Fibroblast of peridontal ligament (primary cell): ENCODE results near the gene CROT.

Source experiments
- DNase-seq: peaks from one replicate; pipeline ENCODE4 v3.0.0-alpha.2; 2010; ENCODE audit errors: extremely low read depth

CROT gene

GRCh38 chr7:87342231-87342630 is 3.2 kb upstream of the CROT start:
- DNase-seq, result no peak

- DNase-seq, result peak; percentile 18
Observed at GRCh38 chr7:87344446-87344845, 1.0 kb upstream of the CROT start.

GRCh38 chr7:87345962-87346371 is 503 bp downstream of the CROT start:
- peak; percentile 11 for DNase-seq

GRCh38 chr7:87347207-87347606 is 1.7 kb downstream of the CROT start:
- no peak for DNase-seq

- DNase-seq, result no peak
Observed at GRCh38 chr7:87347664-87348063, 2.2 kb downstream of the CROT start.

GRCh38 chr7:87354749-87355148 is 9.3 kb downstream of the CROT start:
- DNase-seq, result no peak

- no peak for DNase-seq
Observed at GRCh38 chr7:87356448-87356847, 11.0 kb downstream of the CROT start.

- DNase-seq, result peak; percentile 29
Observed at GRCh38 chr7:87359366-87359765, 13.9 kb downstream of the CROT start.

- DNase-seq, result no peak
Observed at GRCh38 chr7:87361320-87361719, 15.9 kb downstream of the CROT start.

- DNase-seq, result no peak
Observed at GRCh38 chr7:87363342-87363741, 17.9 kb downstream of the CROT start.

GRCh38 chr7:87364246-87364645 is 18.8 kb downstream of the CROT start:
- DNase-seq, result no peak

GRCh38 chr7:87369216-87369615 is 23.8 kb downstream of the CROT start:
- DNase-seq, result no peak

- peak; percentile 67 for DNase-seq
Observed at GRCh38 chr7:87370660-87371180, 25.3 kb downstream of the CROT start.

- DNase-seq, result peak; percentile 13
Observed at GRCh38 chr7:87375662-87376435, 30.4 kb downstream of the CROT start.

- DNase-seq, result no peak
Observed at GRCh38 chr7:87380905-87381304, 35.4 kb downstream of the CROT start.

GRCh38 chr7:87391020-87391701 is 45.7 kb downstream of the CROT start:
- DNase-seq, result no peak

- DNase-seq, result no peak
Observed at GRCh38 chr7:87395442-87396020, 50.1 kb downstream of the CROT start.

GRCh38 chr7:87398446-87398845 is 53.0 kb downstream of the CROT start:
- DNase-seq, result peak; percentile 44

- no peak for DNase-seq
Observed at GRCh38 chr7:87404674-87405073, 59.2 kb downstream of the CROT start.

GRCh38 chr7:87411186-87411585 is 65.7 kb downstream of the CROT start:
- peak; percentile 65 for DNase-seq

- peak; percentile 62 for DNase-seq
Observed at GRCh38 chr7:87413029-87413428, 67.6 kb downstream of the CROT start.

GRCh38 chr7:87413951-87414793 is 68.7 kb downstream of the CROT start:
- peak; percentile 84 for DNase-seq
